A549 (cell line): Measurements from ENCODE around the gene UBTD1. TPM values are rescaled to one million over a fixed set of nuclear protein-coding genes. Genes with fewer than 3 reads are reported as not detected.

Experiments used
- ATAC-seq, 2 experiments: fragments of 200-7000 bp in 1 of 2; fragments of >200 bp in 1 of 2; cut with Nextera tagmentation in 1 of 2; cut with Tn5 transposase in 1 of 2; 3 replicates each; pipeline versions ENCODE4 v1.8.0 to v1.9.1; 2018 to 2020; ENCODE audit warnings: mild to moderate bottlenecking in 1 of 2, moderate library complexity in 1 of 2
- CTCF ChIA-PET: fragments of 300-600 bp; sonication (Branson Sonifier 250); formaldehyde crosslinking; extraction: SDS; loops from one replicate; lab custom pipeline; 2021; ENCODE audit warnings: antibody characterized with exemption, inconsistent platforms; lab: Yijun Ruan, JAX
- POLR2A ChIA-PET: fragments of 350-600 bp; formaldehyde crosslinking; extraction: SDS; loops from one replicate; lab custom pipeline; 2021; ENCODE audit warnings: antibody characterized with exemption, inconsistent platforms; lab: Yijun Ruan, JAX
- DNase-seq, 2 experiments: peaks; one replicate each; pipeline versions ENCODE4 v3.0.0 to v3.0.0-alpha.2; 2011 to 2016; ENCODE audit warnings: low read depth in 1 of 2, low spot score in 1 of 2
- FAIRE-seq: peaks from 2 replicates; lab custom pipeline; 2011; peaks lifted over from hg19 to GRCh38; lab: Jason Lieb, UNC
- H3K27ac ChIP-seq, 2 experiments: fragments of >200 bp; sonication (Bioruptor Twin); formaldehyde crosslinking; 3 replicates each; pipeline ENCODE4 v1.5.1; 2016 to 2017
- H3K4me1 ChIP-seq: fragments of >200 bp; sonication (Bioruptor Twin); formaldehyde crosslinking; 3 replicates; pipeline ENCODE4 v1.6.1; 2016
- H3K4me2 ChIP-seq: fragments of >200 bp; sonication (Bioruptor Twin); formaldehyde crosslinking; 3 replicates; pipeline ENCODE4 v1.6.1; 2016
- H3K4me3 ChIP-seq: fragments of >200 bp; sonication (Bioruptor Twin); formaldehyde crosslinking; 3 replicates; pipeline ENCODE4 v1.5.1; 2016
- H3K9me3 ChIP-seq: fragments of >200 bp; sonication (Bioruptor Twin); formaldehyde crosslinking; 3 replicates; pipeline ENCODE4 v1.6.1; 2016
- CBX8 ChIP-seq: fragments of 200-600 bp; sonication (generic); IDR thresholded peaks from 2 replicates; pipeline ENCODE4 v1.6.1; 2016
- FOSL2 ChIP-seq, 2 experiments: fragments of 450-650 bp in 1 of 2; fragments of >200 bp in 1 of 2; sonication (Bioruptor Twin) in 1 of 2; formaldehyde crosslinking; IDR thresholded peaks; 2 replicates each; pipeline versions ENCODE4 v1.5.0 to v1.6.1; 2016 to 2020; ENCODE audit warnings: mild to moderate bottlenecking in 1 of 2, moderate library complexity in 1 of 2
- HOXA7 ChIP-seq: fragments of 250-450 bp; sonication (Bioruptor Pico); IDR thresholded peaks from 2 replicates; pipeline ENCODE4 v1.5.0; 2020; ENCODE audit warnings: mild to moderate bottlenecking, moderate library complexity
- HOXB5 ChIP-seq: fragments of 250-450 bp; sonication (Bioruptor Pico); IDR thresholded peaks from 2 replicates; pipeline ENCODE4 v1.5.0; 2020; ENCODE audit warnings: mild to moderate bottlenecking, moderate library complexity
- JUNB ChIP-seq: fragments of >200 bp; sonication (Bioruptor Twin); formaldehyde crosslinking; IDR thresholded peaks from 2 replicates; pipeline ENCODE4 v1.6.1; 2016
- KDM1A ChIP-seq: fragments of 200-600 bp; sonication (generic); IDR thresholded peaks from 2 replicates; pipeline ENCODE4 v1.6.1; 2016; ENCODE audit warnings: low read depth, mild to moderate bottlenecking
- KDM5A ChIP-seq: fragments of 200-600 bp; sonication (generic); IDR thresholded peaks from 2 replicates; pipeline ENCODE4 v1.6.1; 2016; ENCODE audit warnings: antibody characterized with exemption, mild to moderate bottlenecking
- MAFK ChIP-seq: fragments of 450-650 bp; IDR thresholded peaks from 2 replicates; pipeline ENCODE4 v1.6.1; 2014; ENCODE audit not compliant: partially characterized antibody
- MAZ ChIP-seq: fragments of 150-350 bp; IDR thresholded peaks from 2 replicates; pipeline ENCODE4 v1.6.1; 2014; ENCODE audit warnings: antibody characterized with exemption, low read depth, low read length, borderline replicate concordance
- MYC ChIP-seq: IDR thresholded peaks from 2 replicates; pipeline ENCODE4 v1.6.1; 2012; ENCODE audit warnings: mild to moderate bottlenecking, inconsistent platforms, low read length, improper control_type of control experiment, borderline replicate concordance
- NPAS2 ChIP-seq: fragments of 250-450 bp; sonication (Bioruptor Pico); IDR thresholded peaks from 2 replicates; pipeline ENCODE4 v1.8.0; 2022; ENCODE audit warnings: mild to moderate bottlenecking, moderate library complexity, borderline replicate concordance
- POLR2AphosphoS2 ChIP-seq: conservative IDR thresholded peaks from 2 replicates; pipeline ENCODE4 v1.6.1; 2012; ENCODE audit warnings: low read length, improper control_type of control experiment, inconsistent platforms
- SMC3 ChIP-seq: fragments of >200 bp; sonication (Bioruptor Twin); formaldehyde crosslinking; IDR thresholded peaks from 3 replicates; pipeline ENCODE4 v1.6.1; 2018; ENCODE audit warnings: inconsistent platforms
- TFCP2L1 ChIP-seq: fragments of 250-450 bp; sonication (Bioruptor Pico); IDR thresholded peaks from 2 replicates; pipeline ENCODE4 v1.5.0; 2021; ENCODE audit warnings: mild to moderate bottlenecking
- ZSCAN20 ChIP-seq: fragments of 250-450 bp; sonication (Bioruptor Pico); IDR thresholded peaks from 2 replicates; pipeline ENCODE4 v1.8.0; 2022; ENCODE audit warnings: mild to moderate bottlenecking, moderate library complexity
- WGBS: methylation state at CpG from one replicate; pipeline ENCODE4 v1.1.6; 2017; ENCODE audit errors: missing lambda C conversion rate; 5-methylcytosine and 5-hydroxymethylcytosine counted together
- polyA plus RNA-seq, 4 experiments: library from polyadenylated mRNA; depleted of rRNA in 3 of 4; stranded (reverse); fragments of >200 nt; fragmentation: RNase III in 1 of 4; extraction: RNeasy Plus Mini Kit Qiagen cat#74134 plus additional on column Dnase treatment in 1 of 4; gene quantifications; 2 replicates in 3 of 4; 3 replicates in 1 of 4; pipeline ENCODE4 v1.2.3, GENCODE V29; 2011 to 2017
- TF ChIP-seq, protein P1 (sequence below): fragments of 450-650 bp; IDR thresholded peaks from 2 replicates; pipeline ENCODE4 v1.6.1; 2014; ENCODE audit warnings: antibody characterized with exemption
- TF ChIP-seq, protein P2 (sequence below): fragments of 250-450 bp; sonication (Bioruptor Pico); IDR thresholded peaks from 2 replicates; pipeline ENCODE4 v1.5.0; 2021; ENCODE audit warnings: mild to moderate bottlenecking, moderate library complexity, borderline replicate concordance
- TF ChIP-seq, protein P3 (sequence below): fragments of 250-450 bp; sonication (Bioruptor Pico); IDR thresholded peaks from 2 replicates; pipeline ENCODE4 v1.5.0; 2020; ENCODE audit warnings: low read depth, mild to moderate bottlenecking, moderate library complexity
- TF ChIP-seq, protein P4 (sequence below): fragments of 150-350 bp; IDR thresholded peaks from 2 replicates; pipeline ENCODE4 v1.6.1; 2014; ENCODE audit warnings: low read depth, mild to moderate bottlenecking, low read length

UBTD1 gene
- polyA plus RNA-seq, 2 of the 4 experiments (the other 2 are of a cell fraction) = 5.9 to 11.6 TPM

DNA sequence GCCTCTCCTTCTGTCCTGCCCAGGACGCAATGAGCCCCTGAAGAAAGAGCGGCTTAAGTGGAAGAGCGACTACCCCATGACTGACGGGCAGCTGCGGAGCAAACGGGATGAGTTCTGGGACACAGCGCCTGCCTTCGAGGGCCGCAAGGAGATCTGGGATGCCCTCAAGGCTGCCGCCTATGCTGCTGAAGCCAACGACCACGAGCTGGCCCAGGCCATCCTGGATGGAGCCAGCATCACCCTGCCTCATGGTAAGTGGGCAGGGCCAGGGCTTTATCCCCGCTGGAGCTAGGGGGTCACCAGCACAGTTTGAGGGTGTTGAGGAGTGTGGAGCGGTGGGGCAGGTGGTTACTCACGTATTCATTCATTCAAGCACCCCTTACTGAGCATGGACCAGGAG is 69.2 kb downstream of the UBTD1 start:
- no peak overlapping the region for H3K27ac ChIP-seq
- no peak overlapping the region for H3K4me2 ChIP-seq
- CTCF ChIA-PET = interaction anchor here (1.0 to 33.8 kb wide), 3 partner anchors 11 to 100 kb away, joined by 3 to 1048 read pairs (median 131); partner anchors contain the start of genes C10orf62 and HOGA1
- DNase-seq = no peak
- H3K4me1 ChIP-seq = peaks cover 21% of the 10 kb centered on the region
- H3K9me3 ChIP-seq = no peaks in the 10 kb centered on the region
- POLR2A ChIA-PET = no interaction called here
- no peak overlapping the region for H3K4me3 ChIP-seq
- TF ChIP-seq JUNB (no peak), MYC (no peak), HOXA7 (CRISPR knock-in tag) (no peak), MAFK (no peak)
- TF ChIP-seq, protein P1, sequence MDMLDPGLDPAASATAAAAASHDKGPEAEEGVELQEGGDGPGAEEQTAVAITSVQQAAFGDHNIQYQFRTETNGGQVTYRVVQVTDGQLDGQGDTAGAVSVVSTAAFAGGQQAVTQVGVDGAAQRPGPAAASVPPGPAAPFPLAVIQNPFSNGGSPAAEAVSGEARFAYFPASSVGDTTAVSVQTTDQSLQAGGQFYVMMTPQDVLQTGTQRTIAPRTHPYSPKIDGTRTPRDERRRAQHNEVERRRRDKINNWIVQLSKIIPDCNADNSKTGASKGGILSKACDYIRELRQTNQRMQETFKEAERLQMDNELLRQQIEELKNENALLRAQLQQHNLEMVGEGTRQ = no peak
- no peak for FAIRE-seq
- 93% methylated on average over 14 of the region's 15 CpGs for WGBS
- no peak for ATAC-seq

DNA sequence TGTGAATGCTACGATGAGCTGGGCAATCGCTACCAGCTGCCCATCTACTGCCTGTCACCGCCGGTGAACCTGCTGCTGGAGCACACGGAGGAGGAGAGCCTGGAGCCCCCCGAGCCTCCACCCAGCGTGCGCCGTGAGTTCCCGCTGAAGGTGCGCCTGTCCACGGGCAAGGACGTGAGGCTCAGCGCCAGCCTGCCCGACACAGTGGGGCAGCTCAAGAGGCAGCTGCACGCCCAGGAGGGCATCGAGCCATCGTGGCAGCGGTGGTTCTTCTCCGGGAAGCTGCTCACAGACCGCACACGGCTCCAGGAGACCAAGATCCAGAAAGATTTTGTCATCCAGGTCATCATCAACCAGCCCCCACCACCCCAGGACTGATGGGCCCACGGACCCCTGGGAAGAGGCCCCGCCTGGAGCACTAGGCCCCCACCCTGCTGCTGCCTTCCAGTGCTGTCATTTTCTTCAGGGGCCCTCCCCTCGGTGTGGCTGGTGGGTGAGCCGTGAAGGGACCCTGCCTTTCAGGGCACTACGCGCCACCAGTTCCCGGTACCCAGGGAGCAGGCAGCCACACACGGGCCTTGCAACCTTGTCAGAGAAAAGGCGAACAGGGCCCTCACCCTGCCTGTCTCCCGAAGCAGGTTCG is 71.5 kb downstream of the UBTD1 start:
- DNase-seq (no peak), ATAC-seq (no peak), FAIRE-seq (no peak)
- CTCF ChIA-PET = interaction anchor here (1.1 to 33.8 kb wide), 8 partner anchors 8 to 107 kb away, joined by 3 to 1048 read pairs (median 12); partner anchors contain the start of genes C10orf62, HOGA1 and UBTD1
- POLR2A ChIA-PET = no interaction called here
- no peak overlapping the region for H3K4me3 ChIP-seq
- no peak overlapping the region for H3K4me2 ChIP-seq
- peaks cover 45% of the 10 kb centered on the region for H3K4me1 ChIP-seq
- peak overlapping the region in 1 of 2 experiments; percentile 91; a peak in 3 of 6 replicates for H3K27ac ChIP-seq
- H3K9me3 ChIP-seq = no peaks in the 10 kb centered on the region
- TF ChIP-seq JUNB = no peak
- TF ChIP-seq ZSCAN20 (CRISPR knock-in tag) = no peak
- TF ChIP-seq MAZ = no peak
- TF ChIP-seq, protein P2, sequence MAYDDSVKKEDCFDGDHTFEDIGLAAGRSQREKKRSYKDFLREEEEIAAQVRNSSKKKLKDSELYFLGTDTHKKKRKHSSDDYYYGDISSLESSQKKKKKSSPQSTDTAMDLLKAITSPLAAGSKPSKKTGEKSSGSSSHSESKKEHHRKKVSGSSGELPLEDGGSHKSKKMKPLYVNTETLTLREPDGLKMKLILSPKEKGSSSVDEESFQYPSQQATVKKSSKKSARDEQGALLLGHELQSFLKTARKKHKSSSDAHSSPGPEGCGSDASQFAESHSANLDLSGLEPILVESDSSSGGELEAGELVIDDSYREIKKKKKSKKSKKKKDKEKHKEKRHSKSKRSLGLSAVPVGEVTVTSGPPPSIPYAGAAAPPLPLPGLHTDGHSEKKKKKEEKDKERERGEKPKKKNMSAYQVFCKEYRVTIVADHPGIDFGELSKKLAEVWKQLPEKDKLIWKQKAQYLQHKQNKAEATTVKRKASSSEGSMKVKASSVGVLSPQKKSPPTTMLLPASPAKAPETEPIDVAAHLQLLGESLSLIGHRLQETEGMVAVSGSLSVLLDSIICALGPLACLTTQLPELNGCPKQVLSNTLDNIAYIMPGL (CRISPR knock-in tag) = no peak
- TF ChIP-seq TFCP2L1 (CRISPR knock-in tag) = no peak
- 91% methylated on average over 14 of the region's 33 CpGs for WGBS

DNA sequence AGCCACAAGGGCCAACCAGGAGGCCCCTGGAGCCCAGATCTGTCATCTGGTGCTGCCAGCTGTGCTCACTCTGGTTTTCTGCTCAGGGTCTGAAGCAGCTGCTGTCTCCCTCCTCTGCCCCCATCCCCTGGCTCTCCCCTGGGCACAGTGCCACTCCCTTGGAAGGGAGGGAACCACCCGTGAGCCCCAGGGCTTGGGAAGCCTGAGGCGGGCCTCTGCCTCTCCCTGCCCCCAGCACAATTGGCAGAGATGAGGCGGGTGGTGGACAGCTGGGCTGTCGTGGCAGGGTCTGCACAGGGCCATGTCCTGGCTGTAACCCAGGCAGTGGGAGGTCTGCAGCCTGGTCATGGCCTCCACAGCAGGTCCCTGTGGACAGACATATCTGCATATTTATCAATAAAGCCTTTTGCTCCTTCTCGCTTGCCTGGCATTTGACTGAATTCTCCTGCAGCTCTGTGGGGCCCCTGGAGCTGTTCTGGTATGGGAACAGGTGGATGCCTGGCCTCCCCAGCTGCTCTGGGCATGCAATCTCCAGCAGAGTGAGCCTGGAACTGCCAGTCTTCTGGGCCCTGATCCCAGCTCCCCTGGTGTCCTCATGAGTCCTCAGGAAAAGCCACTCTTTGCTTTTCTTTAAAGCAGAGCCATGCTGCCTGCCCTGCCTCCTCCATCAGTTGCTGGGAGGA is 72.2 kb downstream of the UBTD1 start:
- no peak for ATAC-seq
- POLR2A ChIA-PET = no interaction called here

More for the DNA sequence above, 72.2 kb downstream of the UBTD1 start:
- H3K9me3 ChIP-seq = no peaks in the 10 kb centered on the region
- peak overlapping the region; percentile 72; the same call in 2 of the 3 replicates for H3K4me2 ChIP-seq
- no peak for FAIRE-seq
- H3K4me3 ChIP-seq = no peak overlapping the region
- peak overlapping the region; percentile 91 to 93; a peak in 4 of 6 replicates for H3K27ac ChIP-seq
- TF ChIP-seq CBX8 (no peak), NPAS2 (CRISPR knock-in tag) (no peak), POLR2AphosphoS2 (no peak), HOXB5 (CRISPR knock-in tag) (no peak), SMC3 (no peak), FOSL2 (IDR thresholded peaks at IDR 0.05) (no peak), FOSL2 (CRISPR knock-in tag; IDR thresholded peaks at IDR 0.05) (no peak), JUNB (no peak), KDM1A (no peak), KDM5A (no peak)
- TF ChIP-seq, protein P3, sequence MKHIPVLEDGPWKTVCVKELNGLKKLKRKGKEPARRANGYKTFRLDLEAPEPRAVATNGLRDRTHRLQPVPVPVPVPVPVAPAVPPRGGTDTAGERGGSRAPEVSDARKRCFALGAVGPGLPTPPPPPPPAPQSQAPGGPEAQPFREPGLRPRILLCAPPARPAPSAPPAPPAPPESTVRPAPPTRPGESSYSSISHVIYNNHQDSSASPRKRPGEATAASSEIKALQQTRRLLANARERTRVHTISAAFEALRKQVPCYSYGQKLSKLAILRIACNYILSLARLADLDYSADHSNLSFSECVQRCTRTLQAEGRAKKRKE (CRISPR knock-in tag) = no peak
- TF ChIP-seq, protein P4, sequence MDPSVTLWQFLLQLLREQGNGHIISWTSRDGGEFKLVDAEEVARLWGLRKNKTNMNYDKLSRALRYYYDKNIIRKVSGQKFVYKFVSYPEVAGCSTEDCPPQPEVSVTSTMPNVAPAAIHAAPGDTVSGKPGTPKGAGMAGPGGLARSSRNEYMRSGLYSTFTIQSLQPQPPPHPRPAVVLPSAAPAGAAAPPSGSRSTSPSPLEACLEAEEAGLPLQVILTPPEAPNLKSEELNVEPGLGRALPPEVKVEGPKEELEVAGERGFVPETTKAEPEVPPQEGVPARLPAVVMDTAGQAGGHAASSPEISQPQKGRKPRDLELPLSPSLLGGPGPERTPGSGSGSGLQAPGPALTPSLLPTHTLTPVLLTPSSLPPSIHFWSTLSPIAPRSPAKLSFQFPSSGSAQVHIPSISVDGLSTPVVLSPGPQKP = no peak
- WGBS = 79% methylated on average over 5 of the region's 5 CpGs
- H3K4me1 ChIP-seq = peaks cover 51% of the 10 kb centered on the region
- CTCF ChIA-PET = interaction anchor here (1.0 to 33.8 kb wide), 26 partner anchors 14 to 190 kb away, joined by 3 to 1048 read pairs (median 6); partner anchors contain the start of genes AVPI1, C10orf62, HOGA1 and MORN4
- DNase-seq = no peak
